SU-DHL-6 (cell line): ENCODE measurements around the gene SLPI.

ENCODE experiments used
- H2AFZ ChIP-seq: fragments of 200-600 bp; sonication (generic); 2 replicates; pipeline ENCODE4 v1.6.1; 2014; ENCODE audit warnings: low read depth, mild to moderate bottlenecking, moderate library complexity, mixed read lengths, antibody characterized with exemption, low read length; ENCODE audit not compliant: severe bottlenecking
- H3F3A ChIP-seq: fragments of 200-600 bp; shearing (Covaris generic); 2 replicates; pipeline ENCODE4 v1.6.0; 2016; ENCODE audit warnings: antibody characterized with exemption, mild to moderate bottlenecking; ENCODE audit not compliant: insufficient read depth
- H3K27ac ChIP-seq: fragments of 200-600 bp; sonication (generic); 2 replicates; pipeline ENCODE4 v1.5.1; 2016; ENCODE audit warnings: low read depth, mild to moderate bottlenecking, low read length, moderate library complexity, mixed read lengths
- H3K27me3 ChIP-seq: fragments of 200-600 bp; sonication (generic), shearing (Covaris generic); 2 replicates; pipeline ENCODE4 v1.6.0; 2014; ENCODE audit warnings: mild to moderate bottlenecking, low read length
- H3K36me3 ChIP-seq: fragments of 200-600 bp; sonication (generic); 2 replicates; pipeline ENCODE4 v1.6.1; 2014; ENCODE audit warnings: mild to moderate bottlenecking, low read length, mixed read lengths
- H3K4me2 ChIP-seq: fragments of 300-600, 200-600 bp; shearing (Covaris generic), sonication (generic); 2 replicates; pipeline ENCODE4 v1.6.0; 2014; ENCODE audit warnings: low read length, low read depth, mild to moderate bottlenecking; ENCODE audit not compliant: poor library complexity, severe bottlenecking
- H3K4me3 ChIP-seq: fragments of 200-600 bp; sonication (generic); 2 replicates; pipeline ENCODE4 v1.5.1; 2014; ENCODE audit warnings: antibody characterized with exemption, low read length, mild to moderate bottlenecking, mixed read lengths; ENCODE audit not compliant: insufficient read depth, poor library complexity, severe bottlenecking
- H3K79me2 ChIP-seq: fragments of 200-600 bp; sonication (generic); 2 replicates; pipeline ENCODE4 v1.6.1; 2014; ENCODE audit warnings: mild to moderate bottlenecking, low read length, moderate library complexity; ENCODE audit not compliant: insufficient read depth
- H3K9ac ChIP-seq: fragments of 200-600 bp; sonication (generic); 2 replicates; pipeline ENCODE4 v1.7.0; 2014; ENCODE audit warnings: mild to moderate bottlenecking, low read length
- H3K9me2 ChIP-seq: fragments of 200-600 bp; sonication (generic); replicated peaks from 2 replicates; pipeline ENCODE4 v1.6.1; 2014; ENCODE audit warnings: low read length; ENCODE audit not compliant: insufficient read depth
- H3K9me3 ChIP-seq: fragments of 200-600 bp; sonication (generic); 2 replicates; pipeline ENCODE4 v1.6.1; 2014; ENCODE audit warnings: low read length, mixed read lengths; ENCODE audit not compliant: insufficient read depth
- H4K20me1 ChIP-seq: fragments of 200-600 bp; sonication (generic); 2 replicates; pipeline ENCODE4 v1.6.1; 2014; ENCODE audit warnings: low read depth, mild to moderate bottlenecking, antibody characterized with exemption, low read length, moderate library complexity, mixed read lengths
- CTCF ChIP-seq: fragments of 200-600 bp; sonication (generic); IDR thresholded peaks from one replicate; pipeline ENCODE4 v1.5.1; 2017; ENCODE audit warnings: antibody characterized with exemption, mild to moderate bottlenecking, low read length, moderate library complexity; ENCODE audit not compliant: insufficient read depth, poor library complexity, severe bottlenecking
- EZH2phosphoT487 ChIP-seq: fragments of 200-600 bp; sonication (generic), shearing (Covaris generic); conservative IDR thresholded peaks from 2 replicates; pipeline ENCODE4 v1.6.1; 2018; ENCODE audit warnings: mild to moderate bottlenecking, antibody characterized with exemption, low read length, moderate library complexity, mixed read lengths

The SLPI gene

GRCh38 chr20:45221076-45221475, 33.3 kb downstream of the SLPI start, which contains the start of gene SEMG2:
SEMG2 (plus strand) TSS chr20:45221373; CDS start chr20:45221390, 17 bp downstream.
- no peaks in the 10 kb centered on the region for H3F3A ChIP-seq

DNA sequence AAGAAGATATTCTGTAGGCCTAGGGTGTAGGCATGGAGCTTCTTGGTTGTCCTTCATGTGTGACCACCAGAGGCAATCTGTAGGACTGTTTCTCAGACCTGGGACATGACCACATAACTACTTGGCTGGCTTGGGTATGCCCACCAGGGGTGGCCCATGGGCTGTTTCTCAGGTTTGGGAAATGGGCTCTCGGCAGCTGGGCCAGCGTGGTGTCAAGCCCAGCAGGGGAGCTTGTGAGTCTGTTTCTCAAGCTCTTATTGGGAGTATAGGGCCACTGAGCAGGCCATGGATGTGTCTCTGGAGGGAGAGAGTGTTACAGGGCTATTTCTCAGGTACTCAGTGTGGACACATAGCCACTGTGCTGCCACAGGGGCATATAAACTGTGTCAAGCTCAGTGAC, 35.7 kb downstream of the SLPI start:
- Histone ChIP-seq H3F3A (no peaks in the 10 kb centered on the region), H3K9me2 (no peaks in the 10 kb centered on the region), H3K4me3 (no peak overlapping the region), H3K4me2 (no peak overlapping the region), H3K79me2 (no peaks in the 10 kb centered on the region), H3K9me3 (no peaks in the 10 kb centered on the region), H3K9ac (no peak overlapping the region), H4K20me1 (no peaks in the 10 kb centered on the region), H3K27ac (no peak overlapping the region), H3K27me3 (no peaks in the 10 kb centered on the region), H2AFZ (no peak overlapping the region), H3K36me3 (no peaks in the 10 kb centered on the region)
- TF ChIP-seq EZH2phosphoT487 (no peak), CTCF (no peak)

More at GRCh38 chr20:45221076-45221475, 33.3 kb downstream of the SLPI start, which contains the start of gene SEMG2:
- H3K36me3 ChIP-seq: no peaks in the 10 kb centered on the region
- no peaks in the 10 kb centered on the region for H3K27me3 ChIP-seq
- TF ChIP-seq CTCF: no peak
- no peak for TF ChIP-seq EZH2phosphoT487
- H3K9ac ChIP-seq: no peak within 1 kb of the TSS
- H2AFZ ChIP-seq: no peak within 1 kb of the TSS
- H3K4me2 ChIP-seq: no peak within 1 kb of the TSS
- no peak within 1 kb of the TSS for H3K4me3 ChIP-seq
- H4K20me1 ChIP-seq: no peaks in the 10 kb centered on the region
- no peaks in the 10 kb centered on the region for H3K9me3 ChIP-seq
- H3K9me2 ChIP-seq: no peaks in the 10 kb centered on the region
- H3K79me2 ChIP-seq: no peaks in the 10 kb centered on the region
- H3K27ac ChIP-seq: no peak within 1 kb of the TSS

- TF ChIP-seq CTCF: no peak
- TF ChIP-seq EZH2phosphoT487: no peak
Observed at GRCh38 chr20:45218124-45218523, 36.2 kb downstream of the SLPI start.

More at GRCh38 chr20:45218124-45218523, 36.2 kb downstream of the SLPI start:
- Histone ChIP-seq H2AFZ (no peak overlapping the region), H4K20me1 (no peaks in the 10 kb centered on the region), H3K79me2 (no peaks in the 10 kb centered on the region), H3K27ac (no peak overlapping the region), H3K27me3 (no peaks in the 10 kb centered on the region), H3K9me3 (no peaks in the 10 kb centered on the region), H3K4me3 (no peak overlapping the region), H3K9me2 (no peaks in the 10 kb centered on the region), H3F3A (no peaks in the 10 kb centered on the region), H3K36me3 (no peaks in the 10 kb centered on the region), H3K9ac (no peak overlapping the region), H3K4me2 (no peak overlapping the region)
